AG09319 (cell line): ENCODE data around the gene TCN2.
"Not testable (repeated sequence)": the region's sequence is repeated elsewhere in the genome, so short reads cannot be mapped to it uniquely, and the experiment has no call there.

Source experiments
- DNase-seq: peaks from one replicate; pipeline ENCODE4 v3.0.0-alpha.2; 2010; ENCODE audit warnings: low read depth; ENCODE audit errors: extremely low read depth
- TF ChIP-seq, protein P1 (sequence below): IDR thresholded peaks from 2 replicates; pipeline ENCODE4 v1.5.1; 2011; ENCODE audit warnings: low read depth, mild to moderate bottlenecking, inconsistent platforms, low read length, moderate library complexity

The TCN2 gene

DNA sequence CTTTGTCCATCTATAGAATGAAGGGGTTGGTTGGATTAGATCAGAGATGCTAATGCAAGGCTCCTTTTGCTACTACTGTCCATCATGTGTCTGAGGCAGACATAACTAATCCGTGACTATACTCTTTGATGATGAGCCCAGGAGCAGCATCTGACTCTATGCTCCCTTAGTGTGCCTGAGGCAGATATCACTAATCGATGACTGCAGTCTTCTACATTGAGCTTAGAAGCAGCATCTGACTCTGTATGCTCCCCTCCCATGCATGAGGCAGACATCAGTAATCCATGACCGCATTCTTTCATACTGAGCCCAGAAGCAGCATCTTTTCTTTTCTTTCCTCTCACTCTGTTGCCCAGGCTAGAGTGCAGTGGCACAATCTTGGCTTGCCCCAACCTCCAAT, 4.2 kb downstream of the TCN2 start:
- DNase-seq, result no peak
- TF ChIP-seq, protein P1, sequence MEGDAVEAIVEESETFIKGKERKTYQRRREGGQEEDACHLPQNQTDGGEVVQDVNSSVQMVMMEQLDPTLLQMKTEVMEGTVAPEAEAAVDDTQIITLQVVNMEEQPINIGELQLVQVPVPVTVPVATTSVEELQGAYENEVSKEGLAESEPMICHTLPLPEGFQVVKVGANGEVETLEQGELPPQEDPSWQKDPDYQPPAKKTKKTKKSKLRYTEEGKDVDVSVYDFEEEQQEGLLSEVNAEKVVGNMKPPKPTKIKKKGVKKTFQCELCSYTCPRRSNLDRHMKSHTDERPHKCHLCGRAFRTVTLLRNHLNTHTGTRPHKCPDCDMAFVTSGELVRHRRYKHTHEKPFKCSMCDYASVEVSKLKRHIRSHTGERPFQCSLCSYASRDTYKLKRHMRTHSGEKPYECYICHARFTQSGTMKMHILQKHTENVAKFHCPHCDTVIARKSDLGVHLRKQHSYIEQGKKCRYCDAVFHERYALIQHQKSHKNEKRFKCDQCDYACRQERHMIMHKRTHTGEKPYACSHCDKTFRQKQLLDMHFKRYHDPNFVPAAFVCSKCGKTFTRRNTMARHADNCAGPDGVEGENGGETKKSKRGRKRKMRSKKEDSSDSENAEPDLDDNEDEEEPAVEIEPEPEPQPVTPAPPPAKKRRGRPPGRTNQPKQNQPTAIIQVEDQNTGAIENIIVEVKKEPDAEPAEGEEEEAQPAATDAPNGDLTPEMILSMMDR, result no peak

DNA sequence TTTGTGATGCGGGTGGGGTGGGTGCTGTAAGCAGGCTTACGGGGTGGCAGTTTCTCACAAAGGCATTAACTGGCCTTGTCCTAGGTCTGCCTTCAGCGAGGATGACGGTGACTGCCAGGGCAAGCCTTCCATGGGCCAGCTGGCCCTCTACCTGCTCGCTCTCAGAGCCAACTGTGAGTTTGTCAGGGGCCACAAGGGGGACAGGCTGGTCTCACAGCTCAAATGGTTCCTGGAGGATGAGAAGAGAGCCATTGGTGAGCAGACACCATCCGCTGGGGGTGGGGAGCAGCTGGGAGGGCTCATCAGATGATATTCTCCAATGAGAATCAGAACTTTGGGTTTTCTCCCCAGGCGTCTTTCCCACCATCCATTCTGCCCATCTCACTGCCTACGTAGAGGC, 5.8 kb downstream of the TCN2 start:
- TF ChIP-seq, protein P1, result no peak

GRCh38 chr22:30614268-30614667, 7.3 kb downstream of the TCN2 start:
- no peak for DNase-seq
- TF ChIP-seq, protein P1, result no peak

More for the DNA sequence above, 5.8 kb downstream of the TCN2 start:
- DNase-seq, result no peak

DNA sequence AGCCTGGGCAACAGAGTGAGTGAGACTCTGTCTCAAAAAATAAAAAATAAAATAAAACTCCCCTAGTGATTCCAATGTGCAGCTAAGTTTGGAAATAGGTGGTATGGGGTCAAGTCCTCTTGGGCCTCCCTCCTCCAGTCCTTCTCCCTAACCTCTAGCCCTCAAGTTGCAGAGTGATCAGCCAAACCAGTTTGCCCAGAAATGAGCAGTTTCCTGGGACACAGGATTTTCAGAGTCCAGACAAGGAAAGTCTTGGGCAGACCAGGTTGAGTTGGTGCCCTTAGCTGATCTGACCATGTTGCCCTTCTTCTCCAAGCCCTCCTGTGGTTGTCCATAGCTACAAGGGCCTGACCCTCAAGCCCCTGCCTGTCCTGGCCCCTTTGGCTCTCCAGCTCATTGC, 7.9 kb downstream of the TCN2 start:
- TF ChIP-seq, protein P1, result no peak

GRCh38 chr22:30615543-30615954, 8.6 kb downstream of the TCN2 start:
- TF ChIP-seq, protein P1, result no peak

More for the DNA sequence above, 7.9 kb downstream of the TCN2 start:
- DNase-seq, result no peak

GRCh38 chr22:30617819-30618218, 10.8 kb downstream of the TCN2 start:
- DNase-seq, result no peak
- TF ChIP-seq, protein P1, result no peak

More at GRCh38 chr22:30615543-30615954, 8.6 kb downstream of the TCN2 start:
- no peak for DNase-seq

DNA sequence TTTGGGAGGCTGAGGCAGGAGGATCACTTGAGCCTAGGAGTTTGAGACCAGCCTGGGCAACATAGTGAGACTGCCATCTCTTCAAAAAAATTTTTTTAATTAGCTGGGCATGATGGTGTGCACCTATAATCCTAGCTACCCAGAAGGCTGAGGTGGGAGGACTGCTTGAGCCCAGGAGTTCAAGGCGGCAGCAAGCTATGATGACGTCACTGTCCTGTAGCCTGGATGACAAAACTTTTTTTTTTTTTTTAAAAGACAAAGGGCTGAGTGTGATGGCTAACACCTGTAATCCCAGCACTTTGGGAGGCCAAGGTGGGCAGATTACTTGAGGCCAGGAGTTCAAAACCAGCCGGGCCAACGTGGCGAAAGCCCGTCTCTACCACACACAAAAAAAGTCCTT, 12.9 kb downstream of the TCN2 start:
- DNase-seq, result not testable (repeated sequence)

- TF ChIP-seq, protein P1, result no peak
- DNase-seq, result no peak
These were observed 19.4 kb downstream of the TCN2 start for GRCh38 chr22:30626413-30626812.
